Prostate gland (tissue), 2 donors: ENCODE measurements around the gene ISOC1. TPM values are rescaled to one million over a fixed set of nuclear protein-coding genes. Genes with fewer than 3 reads are reported as not detected.

Experiments
- DNase-seq: peaks from one replicate; pipeline ENCODE4 v3.0.0-alpha.2; 2019; ENCODE audit warnings: low spot score
- H3K27ac ChIP-seq, 2 donors: fragments of 200-600 bp; sonication (generic); 2 replicates each; pipeline ENCODE4 v1.5.1; 2017 to 2019
- H3K27me3 ChIP-seq: fragments of 200-600 bp; sonication (generic); replicated peaks from 2 replicates; pipeline ENCODE4 v1.5.1; 2019; ENCODE audit not compliant: insufficient read depth
- H3K36me3 ChIP-seq, 2 donors: fragments of 200-600 bp; sonication (generic); 1 replicate in 1 of 2; 2 replicates in 1 of 2; pipeline versions ENCODE4 v1.5.1 to v1.8.1; 2017 to 2019
- H3K4me1 ChIP-seq: fragments of 200-600 bp; sonication (generic); replicated peaks from 2 replicates; pipeline ENCODE4 v1.5.1; 2019
- H3K4me3 ChIP-seq, 2 donors: fragments of 200-600 bp; sonication (generic); 2 replicates each; pipeline ENCODE4 v1.5.1; 2017 to 2019
- H3K9me3 ChIP-seq: fragments of 200-600 bp; sonication (generic); 2 replicates; pipeline ENCODE4 v1.5.1; 2017
- CTCF ChIP-seq, 4 experiments: fragments of 200-600 bp in 2 of 4; fragments of 450-650 bp in 2 of 4; sonication (generic) in 2 of 4; IDR thresholded peaks; 1 replicate in 3 of 4; 2 replicates in 1 of 4; pipeline ENCODE4 v1.5.1; 2016 to 2019; ENCODE audit warnings: antibody characterized with exemption in 4 of 4, mild to moderate bottlenecking in 2 of 4, moderate library complexity in 2 of 4
- POLR2A ChIP-seq: fragments of 450-650 bp; IDR thresholded peaks from one replicate; pipeline ENCODE4 v1.6.1; 2016; ENCODE audit warnings: antibody characterized with exemption, mild to moderate bottlenecking
- POLR2AphosphoS5 ChIP-seq: sonication (generic); formaldehyde crosslinking; IDR thresholded peaks from one replicate; pipeline ENCODE4 v1.6.1; 2017; ENCODE audit warnings: antibody characterized with exemption
- WGBS: methylation state at CpG from one replicate; pipeline ENCODE4 v1.1.5; 2018; 5-methylcytosine and 5-hydroxymethylcytosine counted together
- intact Hi-C: fragments of 100-400 bp; cut with DNase I; formaldehyde crosslinking; loops from one replicate; pipeline ENCODE4 v1.14.2; 2022
- total RNA-seq, 2 donors: library from RNA; depleted of rRNA; stranded (reverse); fragments of >200 nt; gene quantifications; one replicate each; pipeline ENCODE4 v1.1.0, GENCODE V29; 2016

The ISOC1 gene
- total RNA-seq, 2 donors from 2014 or later, result 31.1 to 48.1 TPM

GRCh38 chr5:129122560-129122959 lies 28.0 kb downstream of the ISOC1 start:
- no peak for DNase-seq
- H3K27me3 ChIP-seq, result no peaks in the 10 kb centered on the region
- no peak overlapping the region for H3K4me3 ChIP-seq
- H3K27ac ChIP-seq, result no peak overlapping the region
- no peaks in the 10 kb centered on the region for H3K9me3 ChIP-seq
- H3K36me3 ChIP-seq, result no peaks in the 10 kb centered on the region
- TF ChIP-seq POLR2AphosphoS5, result no peak
- TF ChIP-seq POLR2A, result no peak
- TF ChIP-seq CTCF (IDR thresholded peaks at IDR 0.05), result no peak
- no peaks in the 10 kb centered on the region for H3K4me1 ChIP-seq
- intact Hi-C loops, result no loop called here

GRCh38 chr5:129124608-129125007 lies 30.1 kb downstream of the ISOC1 start:
- no peak for DNase-seq
- Histone ChIP-seq H3K4me1 (no peaks in the 10 kb centered on the region), H3K27me3 (no peaks in the 10 kb centered on the region), H3K36me3 (no peaks in the 10 kb centered on the region), H3K4me3 (no peak overlapping the region), H3K9me3 (no peaks in the 10 kb centered on the region), H3K27ac (no peak overlapping the region)
- intact Hi-C loops, result no loop called here
- WGBS, result 96% methylated on average over 1 of the region's 1 CpG
- TF ChIP-seq POLR2A, result no peak
- no peak for TF ChIP-seq CTCF (IDR thresholded peaks at IDR 0.05)
- no peak for TF ChIP-seq POLR2AphosphoS5

- DNase-seq, result no peak
- WGBS, result 89% methylated on average over 2 of the region's 2 CpGs
- TF ChIP-seq POLR2AphosphoS5, result no peak
- no peaks in the 10 kb centered on the region for H3K4me1 ChIP-seq
- H3K9me3 ChIP-seq, result no peaks in the 10 kb centered on the region
- no peaks in the 10 kb centered on the region for H3K36me3 ChIP-seq
- intact Hi-C loops, result no loop called here
- H3K4me3 ChIP-seq, result no peak overlapping the region
- no peak overlapping the region for H3K27ac ChIP-seq
- no peaks in the 10 kb centered on the region for H3K27me3 ChIP-seq
Measured at GRCh38 chr5:129125819-129126218, 31.3 kb downstream of the ISOC1 start.

GRCh38 chr5:129133553-129133952 lies 39.0 kb downstream of the ISOC1 start:
- no peaks in the 10 kb centered on the region for H3K4me1 ChIP-seq
- no peaks in the 10 kb centered on the region for H3K9me3 ChIP-seq
- no peaks in the 10 kb centered on the region for H3K36me3 ChIP-seq
- no peak for DNase-seq
- no peaks in the 10 kb centered on the region for H3K27me3 ChIP-seq
- TF ChIP-seq CTCF (IDR thresholded peaks at IDR 0.05), result no peak
- WGBS, result 65% methylated on average over 1 of the region's 1 CpG
- intact Hi-C loops, result no loop called here
- H3K27ac ChIP-seq, result no peak overlapping the region
- no peak overlapping the region for H3K4me3 ChIP-seq

- intact Hi-C loops, result no loop called here
- Histone ChIP-seq H3K36me3 (no peaks in the 10 kb centered on the region), H3K27me3 (no peaks in the 10 kb centered on the region), H3K4me3 (no peak overlapping the region), H3K4me1 (no peaks in the 10 kb centered on the region), H3K27ac (no peak overlapping the region), H3K9me3 (no peaks in the 10 kb centered on the region)
- DNase-seq, result no peak
- no peak for TF ChIP-seq POLR2A
Measured at GRCh38 chr5:129135633-129136032, 41.1 kb downstream of the ISOC1 start.

- Histone ChIP-seq H3K9me3 (no peaks in the 10 kb centered on the region), H3K27me3 (no peaks in the 10 kb centered on the region), H3K4me1 (no peaks in the 10 kb centered on the region), H3K36me3 (no peaks in the 10 kb centered on the region), H3K4me3 (no peak overlapping the region), H3K27ac (no peak overlapping the region)
- intact Hi-C loops, result no loop called here
- TF ChIP-seq CTCF (IDR thresholded peaks at IDR 0.05) (no peak), POLR2A (no peak)
- DNase-seq, result no peak
Measured at GRCh38 chr5:129137637-129138036, 43.1 kb downstream of the ISOC1 start.
